Loucy (cell line): ENCODE measurements around the gene CACNA2D4.

Source experiments
- H2AFZ ChIP-seq: fragments of 200-600 bp; sonication (generic); 2 replicates; pipeline ENCODE4 v1.6.0; 2016; ENCODE audit warnings: antibody characterized with exemption, mild to moderate bottlenecking, low read length, moderate library complexity
- H3F3A ChIP-seq: fragments of 200-600 bp; 2 replicates; pipeline ENCODE4 v1.6.0; 2016; ENCODE audit warnings: antibody characterized with exemption, low read depth, mild to moderate bottlenecking
- H3K27me3 ChIP-seq: fragments of 200-600 bp; sonication (generic); 2 replicates; pipeline ENCODE4 v1.6.1; 2014; ENCODE audit warnings: low read length, mild to moderate bottlenecking; ENCODE audit not compliant: insufficient read depth, poor library complexity, severe bottlenecking
- H3K36me3 ChIP-seq: fragments of 200-600 bp; sonication (generic); 2 replicates; pipeline ENCODE4 v1.6.1; 2016; ENCODE audit warnings: low read length; ENCODE audit not compliant: insufficient read depth
- H3K4me1 ChIP-seq: fragments of 200-600 bp; sonication (generic); 2 replicates; pipeline ENCODE4 v1.5.1; 2014; ENCODE audit warnings: low read length, mild to moderate bottlenecking; ENCODE audit not compliant: insufficient read depth, poor library complexity, severe bottlenecking
- H3K4me2 ChIP-seq: fragments of 200-600 bp; sonication (generic); 2 replicates; pipeline ENCODE4 v1.6.0; 2014; ENCODE audit warnings: antibody characterized with exemption, low read length, low read depth, mild to moderate bottlenecking; ENCODE audit not compliant: poor library complexity, severe bottlenecking
- H3K4me3 ChIP-seq: fragments of 200-600 bp; sonication (generic); 2 replicates; pipeline ENCODE4 v1.5.1; 2014; ENCODE audit warnings: low read length, mild to moderate bottlenecking, mixed read lengths; ENCODE audit not compliant: poor library complexity, severe bottlenecking
- H3K79me2 ChIP-seq: fragments of 200-600 bp; sonication (generic); 2 replicates; pipeline ENCODE4 v1.6.1; 2014; ENCODE audit warnings: low read length; ENCODE audit not compliant: insufficient read depth
- H3K9ac ChIP-seq: fragments of 200-600 bp; sonication (generic); 2 replicates; pipeline ENCODE4 v1.6.0; 2014; ENCODE audit warnings: mild to moderate bottlenecking, low read depth, low read length, moderate library complexity; ENCODE audit not compliant: poor library complexity, severe bottlenecking
- H3K9me2 ChIP-seq: fragments of 200-600 bp; sonication (generic); replicated peaks from 2 replicates; pipeline ENCODE4 v1.6.1; 2016; ENCODE audit warnings: low read depth, low read length, mixed read lengths
- H3K9me3 ChIP-seq: fragments of 200-600 bp; sonication (generic); 2 replicates; pipeline ENCODE4 v1.6.1; 2014; ENCODE audit warnings: mild to moderate bottlenecking, antibody characterized with exemption, low read length, low read depth; ENCODE audit not compliant: insufficient read depth
- H4K20me1 ChIP-seq: fragments of 200-600 bp; sonication (generic); 2 replicates; pipeline ENCODE4 v1.6.0; 2014; ENCODE audit warnings: antibody characterized with exemption, low read length, mild to moderate bottlenecking; ENCODE audit not compliant: insufficient read depth, poor library complexity, severe bottlenecking
- EZH2phosphoT487 ChIP-seq: fragments of 200-600 bp; IDR thresholded peaks from 2 replicates; pipeline ENCODE4 v1.6.1; 2018; ENCODE audit warnings: antibody characterized with exemption, mild to moderate bottlenecking, moderate library complexity, borderline replicate concordance
- TF ChIP-seq, protein P1 (sequence below): fragments of 200-600 bp; sonication (generic); conservative IDR thresholded peaks from 2 replicates; pipeline ENCODE4 v1.5.1; 2014; ENCODE audit warnings: mild to moderate bottlenecking, antibody characterized with exemption, low read length

Gene CACNA2D4

DNA sequence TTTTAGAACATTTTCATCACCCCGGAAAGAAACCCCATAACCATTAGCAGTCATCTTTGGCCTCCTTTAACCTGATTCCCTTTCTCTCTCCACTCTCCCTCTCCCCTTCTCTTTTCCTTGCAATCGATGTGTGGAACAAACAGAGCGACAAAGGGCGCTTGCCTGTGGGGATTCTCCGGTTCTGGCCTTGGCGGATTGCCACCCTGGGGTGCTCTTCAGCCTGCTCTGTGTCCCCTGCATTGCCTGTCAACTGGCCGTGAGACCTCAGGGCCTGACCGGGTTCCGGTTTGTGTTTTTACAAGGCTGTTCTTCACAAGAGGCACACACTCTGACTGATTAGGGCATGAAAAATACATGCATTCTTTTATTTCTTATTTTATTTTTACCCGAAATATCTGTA is 70.3 kb downstream of the CACNA2D4 start:
- H3K36me3 ChIP-seq, result no peaks in the 10 kb centered on the region
- no peaks in the 10 kb centered on the region for H3K9me2 ChIP-seq
- no peaks in the 10 kb centered on the region for H3K27me3 ChIP-seq
- H3K4me2 ChIP-seq, result no peak overlapping the region
- TF ChIP-seq EZH2phosphoT487, result no peak
- TF ChIP-seq, protein P1, sequence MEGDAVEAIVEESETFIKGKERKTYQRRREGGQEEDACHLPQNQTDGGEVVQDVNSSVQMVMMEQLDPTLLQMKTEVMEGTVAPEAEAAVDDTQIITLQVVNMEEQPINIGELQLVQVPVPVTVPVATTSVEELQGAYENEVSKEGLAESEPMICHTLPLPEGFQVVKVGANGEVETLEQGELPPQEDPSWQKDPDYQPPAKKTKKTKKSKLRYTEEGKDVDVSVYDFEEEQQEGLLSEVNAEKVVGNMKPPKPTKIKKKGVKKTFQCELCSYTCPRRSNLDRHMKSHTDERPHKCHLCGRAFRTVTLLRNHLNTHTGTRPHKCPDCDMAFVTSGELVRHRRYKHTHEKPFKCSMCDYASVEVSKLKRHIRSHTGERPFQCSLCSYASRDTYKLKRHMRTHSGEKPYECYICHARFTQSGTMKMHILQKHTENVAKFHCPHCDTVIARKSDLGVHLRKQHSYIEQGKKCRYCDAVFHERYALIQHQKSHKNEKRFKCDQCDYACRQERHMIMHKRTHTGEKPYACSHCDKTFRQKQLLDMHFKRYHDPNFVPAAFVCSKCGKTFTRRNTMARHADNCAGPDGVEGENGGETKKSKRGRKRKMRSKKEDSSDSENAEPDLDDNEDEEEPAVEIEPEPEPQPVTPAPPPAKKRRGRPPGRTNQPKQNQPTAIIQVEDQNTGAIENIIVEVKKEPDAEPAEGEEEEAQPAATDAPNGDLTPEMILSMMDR, result no peak
- H3K4me1 ChIP-seq, result peaks cover 22% of the 10 kb centered on the region
- no peak overlapping the region for H3K9ac ChIP-seq
- H3K9me3 ChIP-seq, result no peaks in the 10 kb centered on the region
- no peaks in the 10 kb centered on the region for H3K79me2 ChIP-seq
- no peak overlapping the region for H2AFZ ChIP-seq
- no peaks in the 10 kb centered on the region for H4K20me1 ChIP-seq
- no peaks in the 10 kb centered on the region for H3F3A ChIP-seq
- no peak overlapping the region for H3K4me3 ChIP-seq

DNA sequence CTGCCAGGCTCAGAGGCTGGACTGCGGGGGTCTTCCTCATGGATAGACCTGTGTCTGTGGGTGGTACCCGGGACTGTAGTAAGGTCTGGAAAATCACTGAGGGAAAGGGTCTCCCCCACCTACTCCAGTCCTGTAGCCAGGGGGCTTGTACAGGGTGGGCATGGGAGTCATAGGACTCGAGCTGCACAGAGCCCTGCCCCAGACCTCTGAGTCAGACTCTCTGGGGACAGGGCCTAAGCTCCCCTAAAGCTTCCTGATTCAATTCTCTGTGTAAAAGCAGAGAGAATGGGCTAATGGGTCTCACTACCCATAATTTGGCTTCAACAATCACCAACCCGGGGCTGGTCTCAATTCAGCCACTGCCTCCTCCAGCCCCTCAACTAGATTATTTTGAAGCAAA is 71.0 kb downstream of the CACNA2D4 start:
- no peaks in the 10 kb centered on the region for H3F3A ChIP-seq
- no peaks in the 10 kb centered on the region for H3K9me2 ChIP-seq
- no peaks in the 10 kb centered on the region for H3K9me3 ChIP-seq
- no peaks in the 10 kb centered on the region for H3K36me3 ChIP-seq
- no peaks in the 10 kb centered on the region for H3K79me2 ChIP-seq
- H4K20me1 ChIP-seq, result no peaks in the 10 kb centered on the region
- TF ChIP-seq EZH2phosphoT487, result no peak
- no peak overlapping the region for H3K9ac ChIP-seq
- H3K4me3 ChIP-seq, result no peak overlapping the region
- no peak overlapping the region for H2AFZ ChIP-seq
- H3K27me3 ChIP-seq, result no peaks in the 10 kb centered on the region
- no peak overlapping the region for H3K4me2 ChIP-seq
- peaks cover 16% of the 10 kb centered on the region for H3K4me1 ChIP-seq

DNA sequence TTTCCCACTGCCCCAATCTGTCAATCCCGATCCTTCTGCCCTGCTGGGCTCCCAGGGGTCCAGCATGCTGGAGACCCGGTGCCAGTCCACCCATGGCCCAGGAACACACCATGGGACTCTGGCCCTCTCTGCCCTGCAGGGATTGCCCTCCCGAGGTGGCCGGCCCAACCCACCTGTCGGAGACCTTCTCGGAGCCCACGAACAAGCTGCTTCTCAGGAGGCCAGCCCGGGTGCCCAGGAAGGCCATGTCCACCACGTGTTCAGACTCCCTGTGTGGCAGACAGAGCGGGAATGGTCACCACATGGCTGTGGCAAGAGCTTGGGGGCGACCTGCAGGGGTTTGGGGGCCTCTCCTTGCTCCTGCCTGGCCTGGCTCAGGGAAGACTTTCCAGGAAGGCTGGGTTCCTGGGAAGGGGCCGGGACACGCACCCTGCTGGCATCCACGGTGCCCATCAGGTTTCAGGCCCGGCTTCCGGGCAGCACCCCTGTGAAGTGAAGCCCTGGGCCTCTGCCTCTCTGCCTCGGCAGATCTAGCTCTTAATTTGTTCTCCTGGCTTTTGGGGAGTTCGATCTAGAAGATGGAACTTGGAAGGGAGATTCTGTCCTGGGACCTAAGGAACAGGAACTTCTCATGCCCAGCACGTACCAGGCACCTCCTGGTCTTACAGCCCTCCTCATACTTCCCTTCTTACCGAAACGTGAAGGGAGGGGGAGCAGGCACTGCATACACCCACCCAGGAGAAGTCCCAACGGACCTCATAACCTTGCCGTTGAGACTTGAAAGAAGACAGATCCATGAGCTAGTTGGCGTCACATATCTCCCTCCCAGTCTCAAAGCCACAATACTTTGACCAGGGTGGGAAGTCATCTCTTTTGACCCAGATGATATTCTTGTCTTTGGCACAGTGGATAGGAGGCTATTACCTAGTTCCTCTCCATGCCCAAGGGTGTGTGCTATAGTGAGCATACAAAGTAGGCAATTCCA is 71.7 kb downstream of the CACNA2D4 start:
- no peaks in the 10 kb centered on the region for H3K9me2 ChIP-seq
- H4K20me1 ChIP-seq, result no peaks in the 10 kb centered on the region
- no peak overlapping the region for H3K4me3 ChIP-seq
- no peak overlapping the region for H3K4me2 ChIP-seq
- no peak overlapping the region for H2AFZ ChIP-seq
- H3K9me3 ChIP-seq, result no peaks in the 10 kb centered on the region
- no peaks in the 10 kb centered on the region for H3K36me3 ChIP-seq
- no peaks in the 10 kb centered on the region for H3K79me2 ChIP-seq
- H3K27me3 ChIP-seq, result no peaks in the 10 kb centered on the region
- TF ChIP-seq EZH2phosphoT487, result no peak
- TF ChIP-seq, protein P1, result no peak
- H3K4me1 ChIP-seq, result peaks cover 13% of the 10 kb centered on the region
- no peak overlapping the region for H3K9ac ChIP-seq
- no peaks in the 10 kb centered on the region for H3F3A ChIP-seq
